ENCODE data around the gene NT5DC4.

DNA sequence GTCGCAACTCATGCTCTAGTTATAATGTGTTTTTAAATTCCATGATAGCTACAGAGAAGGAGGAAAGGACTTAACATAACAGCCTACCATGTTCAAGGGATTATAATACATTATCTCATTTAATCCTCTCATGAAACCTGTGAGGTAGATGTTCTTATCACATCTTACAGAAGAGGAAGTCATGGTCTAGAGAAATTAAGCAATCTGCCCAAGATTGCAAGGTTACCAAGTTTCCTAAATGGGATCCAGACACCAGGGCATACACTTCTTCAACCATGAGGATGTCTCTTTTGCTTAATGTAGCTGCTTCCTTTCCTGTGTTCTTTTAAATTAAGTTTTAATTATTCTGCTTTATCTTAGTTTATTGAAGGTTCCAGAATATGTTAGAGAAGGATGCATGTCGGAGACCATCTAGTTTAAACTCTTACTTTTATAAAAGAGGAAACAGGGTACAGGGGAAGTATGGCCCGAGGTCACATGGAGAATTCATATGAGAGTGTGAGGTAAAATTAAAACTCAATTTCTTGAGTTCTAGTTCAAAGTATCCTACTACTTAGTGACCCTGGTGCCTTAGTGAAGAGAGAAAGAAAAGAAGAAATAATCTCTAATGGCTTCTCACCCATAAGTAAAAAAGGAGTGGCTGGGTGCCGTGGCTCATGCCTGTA lies 67.0 kb downstream of the NT5DC4 start:
- TF ChIP-seq, protein P1, sequence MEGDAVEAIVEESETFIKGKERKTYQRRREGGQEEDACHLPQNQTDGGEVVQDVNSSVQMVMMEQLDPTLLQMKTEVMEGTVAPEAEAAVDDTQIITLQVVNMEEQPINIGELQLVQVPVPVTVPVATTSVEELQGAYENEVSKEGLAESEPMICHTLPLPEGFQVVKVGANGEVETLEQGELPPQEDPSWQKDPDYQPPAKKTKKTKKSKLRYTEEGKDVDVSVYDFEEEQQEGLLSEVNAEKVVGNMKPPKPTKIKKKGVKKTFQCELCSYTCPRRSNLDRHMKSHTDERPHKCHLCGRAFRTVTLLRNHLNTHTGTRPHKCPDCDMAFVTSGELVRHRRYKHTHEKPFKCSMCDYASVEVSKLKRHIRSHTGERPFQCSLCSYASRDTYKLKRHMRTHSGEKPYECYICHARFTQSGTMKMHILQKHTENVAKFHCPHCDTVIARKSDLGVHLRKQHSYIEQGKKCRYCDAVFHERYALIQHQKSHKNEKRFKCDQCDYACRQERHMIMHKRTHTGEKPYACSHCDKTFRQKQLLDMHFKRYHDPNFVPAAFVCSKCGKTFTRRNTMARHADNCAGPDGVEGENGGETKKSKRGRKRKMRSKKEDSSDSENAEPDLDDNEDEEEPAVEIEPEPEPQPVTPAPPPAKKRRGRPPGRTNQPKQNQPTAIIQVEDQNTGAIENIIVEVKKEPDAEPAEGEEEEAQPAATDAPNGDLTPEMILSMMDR (IDR thresholded peaks at IDR 0.05) = no peak
- TF ChIP-seq POLR2A (IDR thresholded peaks at IDR 0.05; ENCODE audit: low read depth) (no peak), EP300 (IDR thresholded peaks at IDR 0.05) (no peak), POLR2AphosphoS5 (IDR thresholded peaks at IDR 0.05) (no peak)
